ENCODE results near the gene HYDIN. TPM values are rescaled to one million over a fixed set of nuclear protein-coding genes. Genes with fewer than 3 reads are reported as not detected.

The HYDIN gene
- total and polyA plus RNA-seq, 11 donors = 0.26 to 5.4 (median 1.5) TPM

DNA sequence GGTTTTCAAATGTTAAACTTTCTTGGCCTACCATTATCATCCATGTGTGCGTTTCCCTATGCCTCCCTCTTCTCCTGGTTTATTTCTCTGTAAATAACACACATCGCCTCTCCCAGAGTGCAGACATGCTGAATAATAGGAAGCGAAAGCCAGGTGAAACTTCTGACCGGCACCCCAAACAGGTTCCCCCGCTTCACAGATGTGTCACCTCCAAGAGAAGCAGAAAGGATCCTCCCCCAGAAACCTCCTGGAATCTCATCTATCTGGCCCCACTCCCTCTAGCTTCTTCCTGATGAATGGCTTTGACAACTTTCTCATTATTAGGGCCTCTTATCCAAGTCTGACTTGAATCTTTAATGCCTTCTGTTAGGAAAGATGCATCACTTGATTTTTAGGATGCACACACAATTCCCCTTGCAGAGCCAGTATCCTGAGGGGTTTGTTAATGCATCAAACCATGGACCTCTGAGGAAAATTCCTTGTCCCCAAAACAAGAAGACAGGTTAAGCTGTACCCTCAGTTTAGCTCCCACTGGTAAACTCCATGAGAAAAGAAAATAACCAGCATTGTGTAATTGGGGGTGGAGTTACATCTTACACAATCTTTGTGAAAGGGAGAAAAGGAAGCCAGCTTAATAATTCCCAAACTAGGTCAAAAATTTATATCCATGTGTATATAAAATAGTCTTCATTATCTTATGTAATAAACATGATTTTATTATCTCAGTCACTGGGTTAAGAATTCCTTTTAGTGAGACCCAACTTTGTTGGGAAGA lies 20.1 kb upstream of the HYDIN start:
- peaks cover 0 to 8% (median 0%) of the 10 kb centered on the region in 9 donors for H3K27me3 ChIP-seq
- H3K36me3 ChIP-seq = no peaks in the 10 kb centered on the region
- intact Hi-C loops (cut with DNase I) = no loop called here
- 81 to 89% (median 83%) methylated on average over 5 of the region's 5 CpGs for WGBS, 4 donors
- no peak for ATAC-seq
- no peak overlapping the region for H3K4me3 ChIP-seq
- H3K27ac ChIP-seq = no peak overlapping the region
- no peak for TF ChIP-seq POLR2A (IDR thresholded peaks at IDR 0.05)
- TF ChIP-seq, protein P1, sequence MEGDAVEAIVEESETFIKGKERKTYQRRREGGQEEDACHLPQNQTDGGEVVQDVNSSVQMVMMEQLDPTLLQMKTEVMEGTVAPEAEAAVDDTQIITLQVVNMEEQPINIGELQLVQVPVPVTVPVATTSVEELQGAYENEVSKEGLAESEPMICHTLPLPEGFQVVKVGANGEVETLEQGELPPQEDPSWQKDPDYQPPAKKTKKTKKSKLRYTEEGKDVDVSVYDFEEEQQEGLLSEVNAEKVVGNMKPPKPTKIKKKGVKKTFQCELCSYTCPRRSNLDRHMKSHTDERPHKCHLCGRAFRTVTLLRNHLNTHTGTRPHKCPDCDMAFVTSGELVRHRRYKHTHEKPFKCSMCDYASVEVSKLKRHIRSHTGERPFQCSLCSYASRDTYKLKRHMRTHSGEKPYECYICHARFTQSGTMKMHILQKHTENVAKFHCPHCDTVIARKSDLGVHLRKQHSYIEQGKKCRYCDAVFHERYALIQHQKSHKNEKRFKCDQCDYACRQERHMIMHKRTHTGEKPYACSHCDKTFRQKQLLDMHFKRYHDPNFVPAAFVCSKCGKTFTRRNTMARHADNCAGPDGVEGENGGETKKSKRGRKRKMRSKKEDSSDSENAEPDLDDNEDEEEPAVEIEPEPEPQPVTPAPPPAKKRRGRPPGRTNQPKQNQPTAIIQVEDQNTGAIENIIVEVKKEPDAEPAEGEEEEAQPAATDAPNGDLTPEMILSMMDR (IDR thresholded peaks at IDR 0.05) = no peak
- no peak for DNase-seq
- peaks cover 0 to 6% (median 0%) of the 10 kb centered on the region in 12 donors for H3K4me1 ChIP-seq
- H3K9me3 ChIP-seq = no peaks in the 10 kb centered on the region

DNA sequence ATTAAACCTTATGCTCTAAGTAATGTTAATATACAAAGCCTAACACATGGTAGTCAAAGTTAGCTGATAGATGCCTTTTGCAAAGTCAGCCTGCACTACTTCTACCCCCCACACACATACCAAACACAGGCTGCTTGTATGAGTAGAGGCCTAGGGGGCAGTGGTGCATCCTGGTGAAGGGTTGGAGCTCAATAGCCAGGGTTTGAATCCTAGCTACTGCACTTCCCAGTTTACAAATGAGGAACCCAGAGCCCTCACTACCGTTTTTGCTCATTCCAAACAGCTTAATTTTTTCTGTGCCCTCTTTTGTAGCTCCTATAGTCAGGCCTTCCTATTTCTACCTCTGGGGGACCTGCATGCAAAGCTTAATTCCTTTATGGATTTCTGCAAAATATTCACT lies 18.9 kb upstream of the HYDIN start:
- no peak overlapping the region for H3K27ac ChIP-seq
- H3K36me3 ChIP-seq = no peaks in the 10 kb centered on the region
- no peaks in the 10 kb centered on the region for H3K4me1 ChIP-seq
- H3K9me3 ChIP-seq = no peaks in the 10 kb centered on the region
- 11 to 27% (median 21%) methylated on average over 1 of the region's 1 CpG for WGBS, 4 donors
- peaks cover 0 to 8% (median 0%) of the 10 kb centered on the region in 9 donors for H3K27me3 ChIP-seq
- no peak overlapping the region for H3K4me3 ChIP-seq
- TF ChIP-seq, protein P1 (IDR thresholded peaks at IDR 0.05) = no peak
- TF ChIP-seq POLR2A (IDR thresholded peaks at IDR 0.05) = no peak
- no peak for DNase-seq
- ATAC-seq = no peak
- intact Hi-C loops (cut with DNase I) = no loop called here

DNA sequence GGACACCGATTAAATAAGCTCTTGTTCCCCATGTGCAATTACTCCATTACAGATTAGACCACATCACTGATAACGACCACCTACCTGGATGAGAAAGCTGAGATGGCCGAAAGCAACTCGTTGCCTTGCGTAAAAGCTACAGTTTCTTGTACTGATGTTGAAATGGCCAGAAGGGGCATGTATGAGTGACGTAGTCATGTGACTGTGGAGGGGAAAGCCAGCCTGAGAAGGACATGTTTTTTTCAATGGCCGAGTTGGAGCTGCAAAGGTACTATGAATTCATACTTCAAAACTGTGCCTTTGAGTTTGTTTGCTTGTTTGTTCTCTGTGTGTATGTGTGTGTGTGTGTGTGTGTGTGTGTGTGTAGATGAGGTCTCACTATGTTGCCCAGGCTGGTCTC lies 17.0 kb upstream of the HYDIN start:
- Histone ChIP-seq H3K36me3 (no peaks in the 10 kb centered on the region), H3K4me3 (no peak overlapping the region), H3K27me3 (peaks cover 0 to 8% (median 0%) of the 10 kb centered on the region in 9 donors), H3K4me1 (no peaks in the 10 kb centered on the region), H3K9me3 (no peaks in the 10 kb centered on the region), H3K27ac (no peak overlapping the region)
- intact Hi-C loops (cut with DNase I) = no loop called here
- 80 to 83% (median 82%) methylated on average over 7 of the region's 7 CpGs for WGBS, 4 donors
- no peak for ATAC-seq
- no peak for DNase-seq
- no peak for TF ChIP-seq POLR2A (IDR thresholded peaks at IDR 0.05)
- TF ChIP-seq, protein P1 (IDR thresholded peaks at IDR 0.05) = no peak

DNA sequence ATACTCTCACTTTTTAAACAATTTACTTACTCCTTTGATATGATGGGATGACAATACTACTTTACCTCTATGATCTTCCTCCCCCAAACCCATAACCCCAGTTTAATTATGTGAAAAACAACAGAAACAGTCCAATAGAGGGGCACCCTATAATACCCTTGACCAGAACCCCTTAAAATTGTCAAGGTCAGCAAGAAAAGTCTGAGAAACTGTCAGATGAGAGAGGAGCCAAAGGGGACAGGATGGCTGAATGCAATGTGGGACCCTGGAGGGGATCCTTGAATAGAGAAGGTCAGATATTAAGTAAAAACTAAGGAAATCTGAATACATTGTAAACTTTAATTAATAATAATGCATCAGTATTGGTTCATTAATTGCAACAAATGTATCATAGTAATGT lies 15.8 kb upstream of the HYDIN start:
- ATAC-seq (no peak), DNase-seq (no peak)
- intact Hi-C loops (cut with DNase I) = no loop called here
- TF ChIP-seq POLR2A (IDR thresholded peaks at IDR 0.05) = no peak
- TF ChIP-seq, protein P1 (IDR thresholded peaks at IDR 0.05) = no peak
- H3K4me3 ChIP-seq = no peak overlapping the region
- H3K4me1 ChIP-seq = no peaks in the 10 kb centered on the region
- H3K36me3 ChIP-seq = no peaks in the 10 kb centered on the region
- H3K9me3 ChIP-seq = no peaks in the 10 kb centered on the region
- peaks cover 0 to 8% (median 0%) of the 10 kb centered on the region in 9 donors for H3K27me3 ChIP-seq
- no peak overlapping the region for H3K27ac ChIP-seq

All from heart left ventricle (tissue), 16 donors.